HG03135 (cell line): ENCODE measurements around the gene P2RY14.

Experiments
- ATAC-seq: cut with Tn5 transposase; IDR thresholded peaks from one replicate; pipeline ENCODE4 v1.9.1; 2021; ENCODE audit warnings: mild to moderate bottlenecking, moderate library complexity; ENCODE audit not compliant: unreplicated experiment

The P2RY14 gene

DNA sequence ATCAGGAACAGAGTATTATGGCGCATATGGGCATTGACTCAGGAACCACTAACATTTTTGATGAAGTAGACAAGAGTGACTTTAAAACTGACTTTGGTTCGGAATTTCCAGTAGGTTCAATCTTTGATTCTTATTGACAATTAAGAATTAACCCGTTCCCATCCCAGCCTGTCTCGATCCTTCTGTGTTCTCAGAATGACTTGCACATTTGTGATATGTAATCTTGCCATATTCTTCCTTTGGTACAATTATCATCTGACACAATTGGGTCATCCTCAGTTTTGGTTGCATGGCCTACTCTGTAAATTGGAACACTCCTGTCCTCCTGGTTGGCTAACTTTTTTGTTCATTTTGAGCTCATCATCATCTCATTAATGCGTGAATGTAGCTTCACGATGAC lies 85.8 kb downstream of the P2RY14 start:
- ATAC-seq = no peak

DNA sequence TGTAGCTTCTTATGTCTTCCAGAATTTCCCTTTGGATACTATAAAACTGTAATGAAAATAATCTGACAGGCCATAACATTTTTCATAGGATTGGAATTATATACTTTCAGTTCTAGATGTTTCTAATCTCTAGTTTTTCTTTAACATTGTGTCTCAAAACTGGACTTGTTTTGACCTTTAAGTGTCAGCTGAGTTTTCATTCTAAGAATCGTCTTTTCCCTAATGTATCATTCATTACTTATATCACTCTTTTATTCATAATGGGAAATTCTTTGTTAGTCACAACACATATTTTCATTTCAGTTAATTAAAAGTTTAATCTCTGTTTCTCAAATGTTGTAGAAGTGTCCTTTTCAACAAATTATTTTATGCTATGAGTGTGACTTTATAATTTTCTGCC lies 87.2 kb downstream of the P2RY14 start:
- no peak for ATAC-seq

DNA sequence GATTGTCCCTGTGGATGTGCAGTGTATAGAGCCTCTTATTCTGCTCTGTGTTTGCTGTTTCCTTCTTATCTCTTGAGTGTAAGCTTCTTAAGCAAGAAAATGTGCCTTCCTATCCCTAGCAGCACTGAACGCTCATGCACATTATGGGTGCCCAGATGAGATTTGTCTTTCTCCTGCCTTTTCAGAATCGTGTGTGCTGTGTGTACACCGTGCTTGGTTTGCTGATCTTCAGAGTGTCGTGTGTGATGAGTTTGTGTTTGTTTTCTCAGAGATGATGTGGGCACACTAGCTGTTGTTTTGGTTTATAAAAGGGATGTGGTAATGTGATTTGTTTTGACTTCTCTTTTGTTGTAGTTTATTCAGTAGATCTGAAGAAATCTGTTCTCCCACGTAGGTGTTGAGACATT lies 95.1 kb downstream of the P2RY14 start:
- ATAC-seq = no peak

GRCh38 chr3:151182349-151183079 lies 95.8 kb downstream of the P2RY14 start:
- no peak for ATAC-seq

DNA sequence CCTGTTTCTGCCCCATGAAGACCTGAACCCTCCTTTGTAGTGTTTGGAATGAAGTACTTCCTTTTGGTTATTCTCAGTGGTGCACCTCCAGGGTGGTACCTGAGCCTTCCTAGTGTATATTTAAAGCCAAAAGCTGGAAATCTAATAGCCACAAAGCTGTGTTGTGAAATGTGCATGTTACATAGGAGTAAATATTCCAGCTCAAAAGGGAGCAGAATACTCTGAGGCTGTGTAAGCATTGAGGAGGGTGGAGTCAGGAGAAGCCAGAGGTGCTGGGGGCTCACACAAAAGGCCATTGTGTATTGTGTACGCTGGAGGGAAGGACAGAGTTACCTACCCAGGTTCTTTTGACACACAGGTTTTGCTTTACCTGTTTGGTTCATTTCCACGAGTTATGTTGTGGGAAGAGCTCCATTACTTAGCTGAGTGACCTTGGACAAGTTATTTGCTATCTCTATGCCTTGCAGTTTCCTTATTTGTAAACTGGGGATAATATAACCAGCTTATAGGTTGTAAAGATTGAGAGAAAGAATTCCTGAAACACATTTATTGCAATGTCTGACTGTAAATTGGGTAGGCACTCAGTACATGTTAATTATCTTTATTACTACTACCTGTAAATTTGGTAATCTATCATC lies 100.0 kb downstream of the P2RY14 start:
- ATAC-seq = no peak

- no peak for ATAC-seq
Measured at GRCh38 chr3:151175952-151176351, 102.4 kb downstream of the P2RY14 start.

DNA sequence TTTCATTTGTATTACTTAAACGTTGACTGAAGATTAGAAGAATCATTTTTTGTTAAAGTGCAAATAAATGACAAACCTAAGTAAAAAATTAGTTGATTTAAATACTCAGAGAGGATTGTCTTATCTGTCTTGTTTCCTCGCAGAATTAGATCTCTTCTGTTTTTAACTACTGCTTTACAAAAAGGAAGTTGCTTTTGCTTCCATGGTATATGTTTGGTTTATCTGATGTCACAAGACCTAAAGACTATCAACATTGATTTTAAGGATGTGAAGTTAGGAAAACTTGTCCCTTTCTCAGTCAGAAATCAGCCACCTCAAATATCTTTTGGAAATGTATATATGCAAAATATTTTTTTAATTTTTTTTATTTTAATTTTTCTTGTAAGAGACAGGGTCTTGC lies 104.0 kb downstream of the P2RY14 start:
- ATAC-seq = no peak

- peak; percentile 60 for ATAC-seq
Measured at GRCh38 chr3:151171145-151171757, 107.1 kb downstream of the P2RY14 start.

DNA sequence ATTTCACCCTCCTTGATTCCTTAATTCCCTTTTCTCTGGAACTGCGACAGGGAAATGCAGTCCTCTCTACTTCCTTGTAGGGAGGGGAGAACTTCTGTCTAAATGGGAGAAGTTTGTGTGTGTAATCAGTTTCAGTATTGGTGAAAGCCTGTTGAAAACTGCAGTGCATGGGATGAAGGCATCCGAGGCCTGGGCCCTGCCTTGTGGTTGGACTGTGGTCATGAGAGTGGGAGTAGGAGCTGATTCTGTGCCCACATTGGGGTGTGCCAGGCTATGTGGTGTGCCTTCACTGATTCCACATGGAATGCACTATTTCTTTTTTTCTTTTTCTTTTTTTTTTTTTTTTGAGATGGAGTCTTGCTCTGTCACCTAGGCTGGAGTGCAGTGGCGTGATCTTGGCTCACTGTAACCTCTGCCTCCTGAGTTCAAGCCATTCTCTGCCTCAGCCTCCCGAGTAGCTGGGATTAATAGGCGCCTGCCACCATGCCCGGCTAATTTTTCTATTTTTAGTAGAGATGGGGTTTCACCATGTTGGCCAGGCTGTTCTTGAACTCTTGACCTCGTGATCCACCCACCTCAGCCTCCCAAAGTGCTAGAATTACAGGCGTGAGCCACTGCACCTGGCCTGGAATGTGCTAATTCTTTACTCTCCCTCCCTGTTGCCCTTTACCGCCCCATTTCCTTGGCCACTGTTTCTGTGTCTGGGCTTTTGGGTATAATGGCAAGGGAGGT lies 108.2 kb downstream of the P2RY14 start:
- ATAC-seq = peak; percentile 18

DNA sequence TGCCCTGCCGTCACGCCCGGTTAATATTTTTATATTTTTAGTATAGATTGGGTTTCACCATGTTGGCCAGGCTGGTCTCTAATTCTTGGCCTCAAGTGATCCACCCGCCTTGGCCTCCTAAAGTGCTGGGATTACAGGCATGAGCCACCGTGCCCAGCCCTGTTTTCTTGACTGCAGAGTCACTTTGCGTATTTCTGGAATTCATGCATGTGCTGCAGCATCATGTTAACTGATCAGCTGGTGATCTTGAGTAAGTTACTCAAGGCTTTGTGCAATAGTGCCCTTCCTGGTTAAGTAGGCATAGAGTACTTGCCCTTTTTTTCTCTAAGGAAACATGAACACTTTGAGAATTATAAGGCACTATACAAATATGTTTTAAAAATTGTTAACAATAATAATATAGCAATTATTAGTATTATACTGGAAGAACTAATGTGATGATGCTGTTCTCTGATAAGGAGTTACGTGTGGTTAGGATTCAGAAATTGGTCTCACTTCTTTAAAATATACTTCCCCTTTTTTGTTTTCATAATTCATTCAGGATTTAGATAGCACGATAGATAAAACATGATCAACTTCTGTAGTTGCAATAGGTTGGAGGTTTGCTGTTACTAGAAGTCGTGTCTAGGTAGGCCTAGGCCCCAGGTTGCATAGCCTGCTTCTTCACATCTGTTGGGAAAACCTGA lies 108.9 kb downstream of the P2RY14 start:
- peak; percentile 48 for ATAC-seq

DNA sequence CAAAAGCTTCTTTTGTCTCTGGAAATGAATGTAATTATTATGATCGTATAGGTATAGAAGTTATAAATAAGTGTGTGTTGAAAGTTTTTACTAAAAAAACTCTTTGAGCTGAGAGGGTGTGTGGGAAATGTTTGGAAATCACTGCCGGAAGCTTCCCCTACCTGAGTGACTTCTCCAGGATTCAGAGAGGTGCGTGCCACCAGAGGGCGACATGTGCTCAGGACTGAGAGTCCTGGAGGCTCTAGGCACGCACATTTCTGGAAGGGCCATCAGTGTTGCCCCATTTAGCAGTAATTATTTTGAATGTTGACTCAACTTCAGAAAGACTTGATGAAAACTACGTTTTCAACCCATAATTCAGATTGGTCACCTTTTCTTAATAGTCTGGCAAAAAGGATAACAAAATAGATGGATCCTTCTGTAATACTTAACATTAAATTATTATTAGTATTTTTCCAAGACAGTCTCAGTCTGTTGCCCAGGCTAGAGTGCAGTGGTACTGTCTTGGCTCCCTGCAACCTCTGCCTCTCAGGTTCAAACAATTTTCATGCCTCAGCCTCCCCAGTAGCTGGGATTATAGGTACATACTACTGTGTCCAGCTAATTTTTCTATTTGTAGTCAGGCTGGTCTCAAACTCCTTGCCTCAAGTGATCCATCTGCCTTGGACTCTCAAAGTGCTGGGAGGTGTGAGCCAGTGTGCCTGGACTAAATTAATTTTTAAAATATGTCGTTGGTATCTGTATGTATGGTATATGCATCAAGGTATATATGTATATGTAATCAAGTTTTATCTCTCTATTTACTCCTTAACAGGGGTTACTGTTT lies 109.9 kb downstream of the P2RY14 start:
- ATAC-seq = peak; percentile 46

- ATAC-seq = no peak
Measured at GRCh38 chr3:151166161-151166560, 112.2 kb downstream of the P2RY14 start.

DNA sequence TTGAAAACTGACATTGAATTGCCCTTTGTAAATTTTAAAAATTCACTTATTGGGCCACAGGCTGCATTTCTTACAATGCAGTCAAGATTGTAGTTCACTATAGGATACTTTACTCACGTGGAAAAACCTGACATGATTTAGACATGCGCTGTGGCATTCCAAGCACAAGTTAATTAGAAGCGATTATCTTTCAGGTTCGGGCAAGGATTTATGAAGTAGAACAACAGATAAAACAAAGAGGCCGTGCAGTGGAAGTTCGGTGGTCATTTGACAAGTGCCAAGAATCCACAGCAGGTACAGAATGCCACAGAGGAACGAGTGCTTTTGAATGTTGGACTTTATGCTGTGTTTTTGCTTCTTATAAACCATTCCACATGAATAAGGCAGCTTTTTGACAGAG lies 113.1 kb downstream of the P2RY14 start:
- no peak for ATAC-seq
